Upper lobe of right lung (tissue), 1 donor: ENCODE data around the gene INTU. TPM values are rescaled to one million over a fixed set of nuclear protein-coding genes. Genes with fewer than 3 reads are reported as not detected.

Experiments used
- ATAC-seq: fragments of 200-7000 bp; cut with Tn5 transposase; one replicate; pipeline ENCODE4 v1.9.1; 2020; ENCODE audit warnings: mild to moderate bottlenecking, moderate library complexity
- DNase-seq: peaks from one replicate; pipeline ENCODE4 v3.0.0-alpha.2; 2020
- H3K27ac ChIP-seq: fragments of 200-600 bp; one replicate; pipeline ENCODE4 v1.8.0; 2022
- H3K27me3 ChIP-seq: fragments of 200-600 bp; one replicate; pipeline ENCODE4 v1.8.0; 2022; ENCODE audit warnings: mild to moderate bottlenecking
- H3K36me3 ChIP-seq: fragments of 200-600 bp; one replicate; pipeline ENCODE4 v1.8.0; 2022
- H3K4me1 ChIP-seq: fragments of 200-600 bp; one replicate; pipeline ENCODE4 v1.8.0; 2022
- H3K4me3 ChIP-seq: fragments of 200-600 bp; one replicate; pipeline ENCODE4 v1.8.0; 2022; ENCODE audit warnings: mild to moderate bottlenecking
- H3K9me3 ChIP-seq: fragments of 200-600 bp; one replicate; pipeline ENCODE4 v1.8.0; 2022
- CTCF ChIP-seq: fragments of 200-600 bp; IDR thresholded peaks from one replicate; pipeline ENCODE4 v1.8.0; 2022; ENCODE audit warnings: antibody characterized with exemption
- intact Hi-C: fragments of 100-400 bp; cut with DNase I; formaldehyde crosslinking; loops from one replicate; pipeline ENCODE4 v1.11.0; 2022
- total RNA-seq: library from RNA; stranded (reverse); fragmentation: NEBNext Ultra II Directional; extraction: Animal tissue kit (Norgen Biotek cat#: 25700); gene quantifications from one replicate; pipeline ENCODE4 v1.2.1, GENCODE V29; 2021
- donor health status: DM: no; HTN: yes; CAD: no; lungs with severe emphysema.

INTU gene
- total RNA-seq, 1 donor from 2014 or later = 11.4 TPM

GRCh38 chr4:127630152-127630551, 2.6 kb upstream of the INTU start:
- H3K27ac ChIP-seq = no peak overlapping the region
- H3K4me1 ChIP-seq = no peaks in the 10 kb centered on the region
- ATAC-seq (no peak), DNase-seq (no peak)
- intact Hi-C loops = no loop called here
- no peaks in the 10 kb centered on the region for H3K27me3 ChIP-seq
- TF ChIP-seq CTCF = no peak
- no peaks in the 10 kb centered on the region for H3K36me3 ChIP-seq
- no peaks in the 10 kb centered on the region for H3K9me3 ChIP-seq
- H3K4me3 ChIP-seq = no peak overlapping the region

GRCh38 chr4:127631420-127631819, 1.3 kb upstream of the INTU start:
- no peak for TF ChIP-seq CTCF

GRCh38 chr4:127634181-127634580, 1.4 kb downstream of the INTU start:
- DNase-seq (no peak), ATAC-seq (no peak)
- TF ChIP-seq CTCF = no peak
- intact Hi-C loops = no loop called here
- H3K36me3 ChIP-seq = no peaks in the 10 kb centered on the region
- no peaks in the 10 kb centered on the region for H3K4me1 ChIP-seq
- no peak overlapping the region for H3K4me3 ChIP-seq
- H3K27me3 ChIP-seq = no peaks in the 10 kb centered on the region
- H3K27ac ChIP-seq = no peak overlapping the region
- H3K9me3 ChIP-seq = no peaks in the 10 kb centered on the region

More at GRCh38 chr4:127631420-127631819, 1.3 kb upstream of the INTU start:
- Histone ChIP-seq H3K27ac (no peak overlapping the region), H3K9me3 (no peaks in the 10 kb centered on the region), H3K4me1 (no peaks in the 10 kb centered on the region), H3K27me3 (no peaks in the 10 kb centered on the region), H3K4me3 (no peak overlapping the region), H3K36me3 (no peaks in the 10 kb centered on the region)
- DNase-seq (no peak), ATAC-seq (no peak)
- intact Hi-C loops = no loop called here

- Histone ChIP-seq H3K27ac (no peak overlapping the region), H3K36me3 (peaks cover 8% of the 10 kb centered on the region), H3K27me3 (no peaks in the 10 kb centered on the region), H3K4me3 (no peak overlapping the region), H3K9me3 (no peaks in the 10 kb centered on the region), H3K4me1 (no peaks in the 10 kb centered on the region)
- ATAC-seq (no peak), DNase-seq (no peak)
- TF ChIP-seq CTCF = no peak
- intact Hi-C loops = no loop called here
Measured at GRCh38 chr4:127641524-127641923, 8.8 kb downstream of the INTU start.

- ATAC-seq (no peak), DNase-seq (no peak)
- TF ChIP-seq CTCF = no peak
- Histone ChIP-seq H3K4me1 (no peaks in the 10 kb centered on the region), H3K9me3 (no peaks in the 10 kb centered on the region), H3K4me3 (no peak overlapping the region), H3K27me3 (no peaks in the 10 kb centered on the region), H3K27ac (no peak overlapping the region), H3K36me3 (peaks cover 8% of the 10 kb centered on the region)
- intact Hi-C loops = no loop called here
Measured at GRCh38 chr4:127642169-127642568, 9.4 kb downstream of the INTU start.

GRCh38 chr4:127643791-127644190, 11.0 kb downstream of the INTU start:
- DNase-seq (no peak), ATAC-seq (no peak)
- Histone ChIP-seq H3K36me3 (peaks cover 8% of the 10 kb centered on the region), H3K4me3 (no peak overlapping the region), H3K27ac (no peak overlapping the region), H3K27me3 (no peaks in the 10 kb centered on the region), H3K9me3 (no peaks in the 10 kb centered on the region), H3K4me1 (no peaks in the 10 kb centered on the region)
- intact Hi-C loops = no loop called here
- no peak for TF ChIP-seq CTCF
